Measurements from ENCODE around the gene DPYSL3.

The DPYSL3 gene

GRCh38 chr5:147387109-147387508 lies 122.8 kb downstream of the DPYSL3 start:
- ChIA-PET CTCF (interaction anchor here (1.4 kb wide), 1 partner anchor 12 kb away, joined by 3 read pairs; no protein-coding TSS in a partner anchor), POLR2A (no interaction called here)
- no peak for TF ChIP-seq NFRKB (IDR thresholded peaks at IDR 0.05)
- TF ChIP-seq ELF4 (IDR thresholded peaks at IDR 0.05), result no peak
- no peak for TF ChIP-seq ZNF384 (IDR thresholded peaks at IDR 0.05)
- no peak for TF ChIP-seq FOXK2 (IDR thresholded peaks at IDR 0.05)
- TF ChIP-seq PKNOX1 (IDR thresholded peaks at IDR 0.05), result no peak
- TF ChIP-seq ARNT (IDR thresholded peaks at IDR 0.05), result no peak
- TF ChIP-seq HDGF (IDR thresholded peaks at IDR 0.05; ENCODE audit: borderline replicate concordance), result no peak
- no peak for TF ChIP-seq LEF1 (IDR thresholded peaks at IDR 0.05; ENCODE audit: borderline replicate concordance)
- TF ChIP-seq BHLHE40 (IDR thresholded peaks at IDR 0.05; ENCODE audit: borderline replicate concordance), result no peak
- no peak for TF ChIP-seq CTBP1 (IDR thresholded peaks at IDR 0.05; ENCODE audit: borderline replicate concordance)
- TF ChIP-seq L3MBTL2 (conservative IDR thresholded peaks at IDR 0.05), result no peak
- no peak for DNase-seq (ENCODE audit: extremely low spot score)

GRCh38 chr5:147384346-147385193 lies 125.3 kb downstream of the DPYSL3 start:
- POLR2A ChIA-PET, result no interaction called here
- CTCF ChIA-PET, result interaction anchor here (1.0 kb wide), 1 partner anchor 194 kb away, joined by 3 read pairs; no protein-coding TSS in a partner anchor
- DNase-seq (ENCODE audit: extremely low spot score), result no peak
- TF ChIP-seq ARNT (IDR thresholded peaks at IDR 0.05) (no peak), SUZ12 (IDR thresholded peaks at IDR 0.05) (no peak), HDGF (IDR thresholded peaks at IDR 0.05; ENCODE audit: borderline replicate concordance) (no peak), ZNF384 (IDR thresholded peaks at IDR 0.05) (no peak), FOXM1 (IDR thresholded peaks at IDR 0.05; ENCODE audit: borderline replicate concordance) (no peak), LEF1 (IDR thresholded peaks at IDR 0.05; ENCODE audit: borderline replicate concordance) (no peak), NFRKB (IDR thresholded peaks at IDR 0.05) (no peak), PKNOX1 (IDR thresholded peaks at IDR 0.05) (no peak), FOXK2 (IDR thresholded peaks at IDR 0.05) (no peak), FOXA1 (IDR thresholded peaks at IDR 0.05) (no peak), TARDBP (IDR thresholded peaks at IDR 0.05) (no peak)

GRCh38 chr5:147382776-147383175 lies 127.1 kb downstream of the DPYSL3 start:
- ChIA-PET POLR2A (no interaction called here), CTCF (no interaction called here)
- DNase-seq (ENCODE audit: extremely low spot score), result no peak
- no peak for TF ChIP-seq ARNT (IDR thresholded peaks at IDR 0.05)
- TF ChIP-seq CTBP1 (IDR thresholded peaks at IDR 0.05; ENCODE audit: borderline replicate concordance), result no peak

- ChIA-PET CTCF (interaction anchor here (0.6 kb wide), 1 partner anchor 72 kb away, joined by 3 read pairs; no protein-coding TSS in a partner anchor), POLR2A (no interaction called here)
- TF ChIP-seq FOXM1 (IDR thresholded peaks at IDR 0.05; ENCODE audit: borderline replicate concordance), result no peak
- TF ChIP-seq ELF4 (IDR thresholded peaks at IDR 0.05), result no peak
- no peak for TF ChIP-seq ZNF384 (IDR thresholded peaks at IDR 0.05)
- TF ChIP-seq ARNT (IDR thresholded peaks at IDR 0.05), result no peak
- TF ChIP-seq CTBP1 (IDR thresholded peaks at IDR 0.05; ENCODE audit: borderline replicate concordance), result no peak
- TF ChIP-seq FOXA1 (IDR thresholded peaks at IDR 0.05), result no peak
- no peak for TF ChIP-seq TARDBP (IDR thresholded peaks at IDR 0.05)
- TF ChIP-seq BHLHE40 (IDR thresholded peaks at IDR 0.05; ENCODE audit: borderline replicate concordance), result no peak
- TF ChIP-seq SP1 (IDR thresholded peaks at IDR 0.05), result no peak
- TF ChIP-seq LEF1 (IDR thresholded peaks at IDR 0.05; ENCODE audit: borderline replicate concordance), result no peak
- no peak for TF ChIP-seq SUZ12 (IDR thresholded peaks at IDR 0.05)
- no peak for TF ChIP-seq HDGF (IDR thresholded peaks at IDR 0.05; ENCODE audit: borderline replicate concordance)
- TF ChIP-seq FOXK2 (IDR thresholded peaks at IDR 0.05), result no peak
- TF ChIP-seq L3MBTL2 (conservative IDR thresholded peaks at IDR 0.05), result no peak
- no peak for TF ChIP-seq NFRKB (IDR thresholded peaks at IDR 0.05)
- no peak for DNase-seq (ENCODE audit: extremely low spot score)
Observed at GRCh38 chr5:147381555-147381954, 128.3 kb downstream of the DPYSL3 start.

GRCh38 chr5:147377682-147378081 lies 132.2 kb downstream of the DPYSL3 start:
- TF ChIP-seq L3MBTL2 (conservative IDR thresholded peaks at IDR 0.05), result no peak
- no peak for TF ChIP-seq CTBP1 (IDR thresholded peaks at IDR 0.05; ENCODE audit: borderline replicate concordance)
- no peak for TF ChIP-seq PKNOX1 (IDR thresholded peaks at IDR 0.05)
- no peak for TF ChIP-seq ZNF384 (IDR thresholded peaks at IDR 0.05)
- TF ChIP-seq LEF1 (IDR thresholded peaks at IDR 0.05; ENCODE audit: borderline replicate concordance), result no peak
- no peak for TF ChIP-seq NFRKB (IDR thresholded peaks at IDR 0.05)
- TF ChIP-seq HDGF (IDR thresholded peaks at IDR 0.05; ENCODE audit: borderline replicate concordance), result no peak
- no peak for TF ChIP-seq ARNT (IDR thresholded peaks at IDR 0.05)
- no peak for TF ChIP-seq ELF4 (IDR thresholded peaks at IDR 0.05)
- TF ChIP-seq FOXM1 (IDR thresholded peaks at IDR 0.05; ENCODE audit: borderline replicate concordance), result no peak
- no peak for TF ChIP-seq TARDBP (IDR thresholded peaks at IDR 0.05)
- TF ChIP-seq SUZ12 (IDR thresholded peaks at IDR 0.05), result no peak
- no peak for TF ChIP-seq SP1 (IDR thresholded peaks at IDR 0.05)
- no peak for TF ChIP-seq BHLHE40 (IDR thresholded peaks at IDR 0.05; ENCODE audit: borderline replicate concordance)
- no peak for TF ChIP-seq FOXK2 (IDR thresholded peaks at IDR 0.05)
- DNase-seq (ENCODE audit: extremely low spot score), result no peak
- CTCF ChIA-PET, result interaction anchor here (1.0 kb wide), 1 partner anchor 199 kb away, joined by 3 read pairs; no protein-coding TSS in a partner anchor
- POLR2A ChIA-PET, result no interaction called here

GRCh38 chr5:147375151-147375550 lies 134.7 kb downstream of the DPYSL3 start:
- TF ChIP-seq CTBP1 (IDR thresholded peaks at IDR 0.05; ENCODE audit: borderline replicate concordance) (no peak), ELF4 (IDR thresholded peaks at IDR 0.05) (no peak), ARNT (IDR thresholded peaks at IDR 0.05) (no peak), L3MBTL2 (conservative IDR thresholded peaks at IDR 0.05) (no peak), LEF1 (IDR thresholded peaks at IDR 0.05; ENCODE audit: borderline replicate concordance) (no peak), TARDBP (IDR thresholded peaks at IDR 0.05) (no peak), SUZ12 (IDR thresholded peaks at IDR 0.05) (no peak), BHLHE40 (IDR thresholded peaks at IDR 0.05; ENCODE audit: borderline replicate concordance) (no peak), NFRKB (IDR thresholded peaks at IDR 0.05) (no peak)
- ChIA-PET CTCF (interaction anchor here (1.6 kb wide), 1 partner anchor 12 kb away, joined by 3 read pairs; no protein-coding TSS in a partner anchor), POLR2A (no interaction called here)
- DNase-seq (ENCODE audit: extremely low spot score), result no peak
